Smooth muscle cell (in vitro differentiated cells): ENCODE measurements around the gene CCL5. TPM values are rescaled to one million over a fixed set of nuclear protein-coding genes. Genes with fewer than 3 reads are reported as not detected.

Experiments
- DNase-seq: peaks from one replicate; lab custom pipeline; 2025; ENCODE audit not compliant: unreplicated experiment; lab: John Stamatoyannopoulos, UW
- H2AFZ ChIP-seq: fragments of 200-600 bp; sonication (generic); 2 replicates; pipeline ENCODE4 v1.6.0; 2016; ENCODE audit warnings: antibody characterized with exemption, low read depth, mild to moderate bottlenecking
- H3F3A ChIP-seq: fragments of 200-600 bp; sonication (generic); 2 replicates; pipeline ENCODE4 v1.6.0; 2017; ENCODE audit warnings: antibody characterized with exemption, low read depth
- H3K27ac ChIP-seq: fragments of 200-600 bp; sonication (generic); 2 replicates; pipeline ENCODE4 v1.5.1; 2016; ENCODE audit warnings: low read depth, mild to moderate bottlenecking
- H3K27me3 ChIP-seq: fragments of 200-600 bp; sonication (generic); 2 replicates; pipeline ENCODE4 v1.6.1; 2016; ENCODE audit warnings: low read depth, mild to moderate bottlenecking
- H3K36me3 ChIP-seq: fragments of 200-600 bp; sonication (generic); 2 replicates; pipeline ENCODE4 v1.5.1; 2016; ENCODE audit warnings: low read depth
- H3K4me1 ChIP-seq: fragments of 200-600 bp; sonication (generic); 2 replicates; pipeline ENCODE4 v1.5.1; 2016; ENCODE audit warnings: low read depth
- H3K4me2 ChIP-seq: fragments of 200-600 bp; sonication (generic); 2 replicates; pipeline ENCODE4 v1.6.0; 2016; ENCODE audit warnings: mild to moderate bottlenecking
- H3K4me3 ChIP-seq: fragments of 200-600 bp; sonication (generic); 2 replicates; pipeline ENCODE4 v1.5.1; 2016; ENCODE audit warnings: mild to moderate bottlenecking
- H3K79me2 ChIP-seq: fragments of 200-600 bp; sonication (generic); 2 replicates; pipeline ENCODE4 v1.6.0; 2016; ENCODE audit warnings: low read depth, mild to moderate bottlenecking
- H3K9ac ChIP-seq: fragments of 200-600 bp; sonication (generic); 2 replicates; pipeline ENCODE4 v1.6.0; 2016; ENCODE audit warnings: low read depth
- H3K9me3 ChIP-seq: fragments of 200-600 bp; sonication (generic); replicated peaks from 2 replicates; pipeline ENCODE4 v1.5.1; 2016; ENCODE audit warnings: low read depth
- H4K20me1 ChIP-seq: fragments of 200-600 bp; sonication (generic); 2 replicates; pipeline ENCODE4 v1.6.0; 2016; ENCODE audit warnings: low read depth
- CTCF ChIP-seq: fragments of 200-600 bp; sonication (generic); IDR thresholded peaks from 2 replicates; pipeline ENCODE4 v1.5.1; 2017; ENCODE audit warnings: borderline replicate concordance, mild to moderate bottlenecking, antibody characterized with exemption; ENCODE audit not compliant: insufficient read depth, poor library complexity, severe bottlenecking
- WGBS: methylation state at CpG from one replicate; pipeline ENCODE4 v1.1.7; 2016; ENCODE audit warnings: low lambda C conversion rate; 5-methylcytosine and 5-hydroxymethylcytosine counted together
- polyA plus RNA-seq: library from polyadenylated mRNA; unstranded; fragments of >200 nt; fragmentation: Nextera tagmentation; extraction: Ambion mirVana; gene quantifications from 2 replicates; pipeline ENCODE4 v1.2.1, GENCODE V29; 2016
- total RNA-seq: library from RNA; depleted of rRNA; stranded (reverse); fragments of >200 nt; gene quantifications from 2 replicates; pipeline ENCODE4 v1.2.3, GENCODE V29; 2014

CCL5 gene
- total and polyA plus RNA-seq, 2 experiments from 2014 or later: 0.09 TPM; not detected in 1

GRCh38 chr17:35915153-35915964 lies 35.2 kb upstream of the CCL5 start:
- H3K9ac ChIP-seq: no peak overlapping the region
- H3K27me3 ChIP-seq: no peaks in the 10 kb centered on the region
- no peak for TF ChIP-seq CTCF
- H3K36me3 ChIP-seq: no peaks in the 10 kb centered on the region
- H3K4me1 ChIP-seq: no peaks in the 10 kb centered on the region
- no peak for DNase-seq
- H3K4me2 ChIP-seq: no peak overlapping the region
- H3K4me3 ChIP-seq: no peak overlapping the region
- 83% methylated on average over 3 of the region's 3 CpGs for WGBS
- no peaks in the 10 kb centered on the region for H3K79me2 ChIP-seq
- H3K27ac ChIP-seq: no peak overlapping the region
- H3K9me3 ChIP-seq: no peaks in the 10 kb centered on the region
- no peaks in the 10 kb centered on the region for H4K20me1 ChIP-seq
- H2AFZ ChIP-seq: no peak overlapping the region
- no peaks in the 10 kb centered on the region for H3F3A ChIP-seq

- no peak overlapping the region for H3K9ac ChIP-seq
- no peak overlapping the region for H3K4me3 ChIP-seq
- TF ChIP-seq CTCF: no peak
- no peaks in the 10 kb centered on the region for H3F3A ChIP-seq
- H3K4me1 ChIP-seq: no peaks in the 10 kb centered on the region
- no peaks in the 10 kb centered on the region for H4K20me1 ChIP-seq
- H3K4me2 ChIP-seq: no peak overlapping the region
- no peaks in the 10 kb centered on the region for H3K9me3 ChIP-seq
- H2AFZ ChIP-seq: no peak overlapping the region
- WGBS: 94% methylated on average over 1 of the region's 1 CpG
- DNase-seq: no peak
- no peak overlapping the region for H3K27ac ChIP-seq
- H3K36me3 ChIP-seq: no peaks in the 10 kb centered on the region
- H3K79me2 ChIP-seq: no peaks in the 10 kb centered on the region
- no peaks in the 10 kb centered on the region for H3K27me3 ChIP-seq
Measured at GRCh38 chr17:35914354-35914753, 34.2 kb upstream of the CCL5 start.

- Histone ChIP-seq H4K20me1 (no peaks in the 10 kb centered on the region), H3K4me3 (no peak overlapping the region), H3K79me2 (no peaks in the 10 kb centered on the region), H3K4me2 (no peak overlapping the region), H3K9me3 (no peaks in the 10 kb centered on the region), H3K27me3 (no peaks in the 10 kb centered on the region), H3K9ac (no peak overlapping the region), H3F3A (no peaks in the 10 kb centered on the region), H3K4me1 (no peaks in the 10 kb centered on the region), H3K27ac (no peak overlapping the region), H3K36me3 (no peaks in the 10 kb centered on the region), H2AFZ (no peak overlapping the region)
- TF ChIP-seq CTCF: no peak
- 84% methylated on average over 4 of the region's 4 CpGs for WGBS
- DNase-seq: no peak
Measured at GRCh38 chr17:35913609-35914008, 33.4 kb upstream of the CCL5 start.

- 75% methylated on average over 2 of the region's 2 CpGs for WGBS
- no peaks in the 10 kb centered on the region for H3K27me3 ChIP-seq
- no peaks in the 10 kb centered on the region for H4K20me1 ChIP-seq
- no peak for TF ChIP-seq CTCF
- DNase-seq: no peak
- no peaks in the 10 kb centered on the region for H3K79me2 ChIP-seq
- H3F3A ChIP-seq: no peaks in the 10 kb centered on the region
- H3K27ac ChIP-seq: no peak overlapping the region
- no peak overlapping the region for H3K4me2 ChIP-seq
- H3K9ac ChIP-seq: no peak overlapping the region
- H3K4me1 ChIP-seq: no peaks in the 10 kb centered on the region
- no peaks in the 10 kb centered on the region for H3K36me3 ChIP-seq
- no peak overlapping the region for H2AFZ ChIP-seq
- no peak overlapping the region for H3K4me3 ChIP-seq
- no peaks in the 10 kb centered on the region for H3K9me3 ChIP-seq
Measured at GRCh38 chr17:35912942-35913341, 32.8 kb upstream of the CCL5 start.
